ENCODE results near the gene C1RL.
A peak's percentile ranks its signal among the peaks of the same experiment; 100 is the strongest.
"Not testable (repeated sequence)": the region's sequence is repeated elsewhere in the genome, so short reads cannot be mapped to it uniquely, and the experiment has no call there.

The C1RL gene

DNA sequence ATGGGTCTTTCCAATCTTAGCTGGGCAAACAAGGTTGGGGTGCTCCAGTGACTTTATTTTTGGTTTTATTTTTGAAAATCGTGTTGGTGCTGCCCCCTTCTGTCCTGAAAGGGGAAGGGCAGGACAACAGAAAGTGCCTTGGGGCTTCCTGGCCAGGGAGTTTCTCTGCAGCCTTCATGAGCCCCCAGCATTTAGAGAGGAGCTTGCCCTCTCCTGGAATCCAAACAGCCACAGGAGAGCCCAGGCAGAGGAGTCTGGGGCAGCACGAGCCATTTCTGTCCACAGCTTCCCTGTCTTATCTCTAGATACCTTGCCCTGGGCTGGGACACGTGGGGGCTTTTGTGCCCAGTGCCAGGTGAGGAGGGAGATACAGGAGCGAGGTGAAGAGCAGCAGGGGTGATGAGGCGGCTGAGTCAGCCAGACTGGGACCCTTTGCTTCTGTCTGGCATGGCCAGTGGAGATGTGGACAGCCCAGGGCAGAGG is 4.4 kb upstream of the C1RL start:
- DNase-seq: peak; percentile 42 to 46

DNA sequence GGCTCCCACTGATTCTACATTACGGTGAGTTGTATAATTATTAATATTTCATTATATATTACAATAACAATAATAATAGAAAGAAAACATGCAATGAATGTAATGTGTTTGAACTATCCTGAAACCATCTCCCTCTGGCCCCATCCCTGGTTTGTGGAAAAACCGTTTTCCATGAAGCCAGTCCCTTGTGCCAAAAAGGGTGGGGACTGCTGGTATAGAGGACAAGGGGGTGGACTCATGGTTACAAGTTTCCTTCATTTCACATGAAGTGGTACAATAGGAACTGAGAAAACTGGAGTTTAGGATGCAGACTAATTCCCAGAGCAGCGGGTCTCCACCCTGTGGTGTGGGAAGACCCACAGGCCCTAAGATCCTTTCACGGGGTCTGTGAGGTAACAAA is 3.0 kb upstream of the C1RL start:
- DNase-seq: no peak

DNA sequence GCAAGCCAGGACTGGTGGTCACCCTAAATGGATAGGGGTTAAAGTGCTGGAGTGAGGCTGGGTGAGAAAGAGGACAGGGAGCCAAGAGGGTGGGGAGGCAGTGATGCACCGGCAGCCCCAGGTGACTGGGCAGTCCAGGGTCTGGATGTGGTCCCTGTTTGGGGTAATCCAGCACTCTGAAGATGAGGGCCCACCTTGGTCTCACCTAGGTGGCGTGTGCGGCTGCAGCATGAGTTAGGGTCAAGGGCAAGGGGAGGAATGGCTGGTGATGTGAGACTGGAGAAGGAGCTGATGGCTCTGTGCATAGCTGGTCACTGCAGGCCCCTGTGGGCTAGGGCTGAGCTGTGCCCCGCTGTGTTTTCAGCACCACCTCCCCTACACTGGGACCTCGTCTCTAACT is 1.6 kb upstream of the C1RL start:
- no peak for DNase-seq

GRCh38 chr12:7109572-7109920 is 532 bp upstream of the C1RL start:
- DNase-seq: no peak

DNA sequence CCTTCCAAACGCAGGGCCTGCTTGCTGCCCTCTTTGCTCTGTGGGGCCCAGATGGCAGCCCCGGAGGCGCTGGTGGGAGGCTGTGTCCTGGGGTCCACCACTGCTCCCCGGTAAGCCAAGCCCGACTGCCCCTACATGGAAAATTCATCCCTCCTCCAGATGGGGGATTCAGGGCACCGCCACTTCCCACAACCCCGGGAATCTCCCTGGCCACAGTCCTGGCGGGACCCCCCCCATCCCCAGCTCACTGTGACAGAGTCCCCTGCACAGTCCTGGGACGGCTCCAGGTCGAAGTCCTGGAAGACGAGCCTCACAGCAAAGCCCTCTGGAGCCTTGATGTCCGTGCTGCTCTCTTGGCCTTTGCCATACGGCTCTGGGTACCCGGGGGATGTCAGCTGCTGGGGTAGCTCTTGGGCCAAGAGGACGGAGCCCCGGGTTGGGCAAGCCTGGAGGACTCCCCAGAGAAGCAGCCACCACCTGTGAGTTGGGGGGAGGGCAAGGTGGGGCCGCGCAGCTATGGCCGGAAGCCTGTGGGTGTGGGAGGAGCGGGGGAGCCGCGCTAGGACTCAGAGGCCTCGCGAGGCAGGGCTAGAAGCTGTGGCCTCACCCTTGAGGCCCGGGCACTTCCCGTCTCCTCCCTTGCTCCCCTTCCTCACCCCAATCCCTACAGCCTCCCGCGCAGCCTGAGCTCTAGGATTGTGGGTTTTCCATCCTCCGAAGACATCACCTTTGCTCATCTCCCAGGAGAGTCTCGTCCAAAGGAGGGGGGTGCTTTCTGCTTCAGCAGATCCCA is 815 bp downstream of the C1RL start:
- DNase-seq: peak; percentile 85 to 87

DNA sequence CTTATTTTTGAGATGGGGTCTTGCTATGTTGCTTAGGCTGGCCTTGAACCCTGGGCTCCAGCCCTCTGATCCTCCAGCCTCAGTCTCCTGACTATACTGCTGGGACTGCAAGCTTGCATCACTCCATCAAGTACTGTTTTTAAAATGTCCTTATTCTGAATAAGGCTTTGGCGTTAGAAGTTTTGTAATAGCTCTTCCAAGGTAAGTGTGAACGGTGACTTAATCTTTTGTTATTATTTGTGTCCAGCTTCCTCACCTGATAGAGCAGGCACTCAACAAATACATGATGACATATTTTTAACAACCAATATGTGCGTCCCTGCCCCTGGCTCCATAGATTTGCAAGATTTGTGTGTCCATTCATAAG is 1.4 kb downstream of the C1RL start:
- no peak for DNase-seq

GRCh38 chr12:7107181-7107580 is 1.8 kb downstream of the C1RL start:
- not testable (repeated sequence) for DNase-seq

- no peak for DNase-seq
These were observed 2.9 kb downstream of the C1RL start for GRCh38 chr12:7106082-7106481.

DNA sequence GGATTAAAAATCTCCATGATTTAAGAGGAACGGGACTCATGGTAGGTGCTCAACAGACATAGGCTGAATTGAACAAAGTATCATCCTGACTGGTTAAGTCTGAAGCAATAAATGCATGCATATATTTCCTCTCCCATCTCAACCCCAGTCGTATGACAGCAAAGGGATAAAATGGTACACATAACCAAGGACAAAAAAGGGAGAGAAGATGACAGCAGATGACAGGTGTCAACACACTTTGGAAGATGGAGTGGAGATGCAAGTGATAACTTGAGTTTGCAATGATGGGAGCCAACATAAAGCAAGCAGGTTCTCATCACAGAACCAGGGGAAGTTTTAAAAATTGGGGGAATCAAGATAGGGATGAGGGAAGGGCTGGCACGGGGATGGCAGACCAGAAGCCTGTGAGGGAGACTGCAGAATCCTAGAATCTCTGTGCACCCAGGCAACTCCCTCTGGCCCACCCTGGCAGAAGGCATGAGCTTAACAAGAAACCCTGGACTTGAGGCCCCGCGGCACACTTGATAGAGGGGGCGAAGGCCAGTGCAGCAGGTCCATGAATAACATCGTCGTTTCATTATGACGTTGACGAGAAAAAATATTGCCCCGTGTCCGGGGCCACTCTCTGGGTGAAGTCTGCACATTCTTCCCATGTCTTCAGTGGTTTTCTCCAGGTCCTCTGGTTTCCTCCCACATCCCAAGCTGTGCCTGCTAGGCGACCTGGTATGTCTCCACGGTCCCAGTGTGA is 5.0 kb downstream of the C1RL start:
- DNase-seq: no peak

DNA sequence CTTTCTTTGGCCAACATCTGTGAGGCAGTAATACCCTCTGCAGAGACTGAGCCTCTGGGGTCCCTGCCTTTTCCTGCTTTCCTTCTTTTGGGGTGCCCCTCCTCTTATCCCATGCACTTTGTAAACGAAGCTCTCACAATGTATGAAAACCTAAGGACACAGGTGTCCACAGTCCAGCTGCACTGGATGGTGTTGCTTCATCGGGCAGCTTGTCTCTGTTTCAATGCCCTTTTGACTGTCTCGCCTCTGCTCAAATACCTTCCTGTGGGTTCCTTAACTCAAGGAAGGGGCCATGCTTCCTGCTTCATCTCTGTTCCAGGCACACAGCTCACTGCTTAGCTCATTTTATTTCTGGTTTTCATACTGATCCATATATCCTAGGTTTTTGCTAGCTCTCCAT is 6.4 kb downstream of the C1RL start:
- DNase-seq: no peak

DNA sequence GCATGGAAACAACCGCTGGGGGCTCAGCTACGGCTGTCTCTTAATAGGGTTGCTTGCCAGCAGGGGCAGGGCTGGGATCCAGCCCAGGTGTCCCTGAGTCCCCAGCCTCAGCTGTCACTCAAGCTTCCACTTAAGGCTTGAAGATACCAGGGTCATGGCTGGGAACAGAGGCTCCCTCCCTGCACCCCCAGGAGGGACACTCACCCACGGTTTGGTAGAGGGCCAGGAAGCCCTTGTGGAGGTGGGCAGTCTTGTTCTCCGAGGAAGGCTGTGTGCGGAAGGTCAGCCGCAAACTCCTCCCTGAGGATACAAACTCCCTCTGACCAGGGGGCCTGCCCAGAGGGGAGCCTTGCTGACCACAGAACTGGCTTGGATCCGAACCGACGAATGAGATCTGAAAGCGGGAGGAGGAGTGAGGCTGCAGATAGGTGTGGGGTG is 7.3 kb downstream of the C1RL start:
- DNase-seq: no peak

- no peak for DNase-seq
These were observed 7.8 kb downstream of the C1RL start for GRCh38 chr12:7101047-7101693.

GRCh38 chr12:7100239-7100638 is 8.8 kb downstream of the C1RL start:
- no peak for DNase-seq

- DNase-seq: no peak
These were observed 9.6 kb downstream of the C1RL start for GRCh38 chr12:7099290-7099996.

- no peak for DNase-seq
These were observed 12.0 kb downstream of the C1RL start for GRCh38 chr12:7096979-7097378.

DNA sequence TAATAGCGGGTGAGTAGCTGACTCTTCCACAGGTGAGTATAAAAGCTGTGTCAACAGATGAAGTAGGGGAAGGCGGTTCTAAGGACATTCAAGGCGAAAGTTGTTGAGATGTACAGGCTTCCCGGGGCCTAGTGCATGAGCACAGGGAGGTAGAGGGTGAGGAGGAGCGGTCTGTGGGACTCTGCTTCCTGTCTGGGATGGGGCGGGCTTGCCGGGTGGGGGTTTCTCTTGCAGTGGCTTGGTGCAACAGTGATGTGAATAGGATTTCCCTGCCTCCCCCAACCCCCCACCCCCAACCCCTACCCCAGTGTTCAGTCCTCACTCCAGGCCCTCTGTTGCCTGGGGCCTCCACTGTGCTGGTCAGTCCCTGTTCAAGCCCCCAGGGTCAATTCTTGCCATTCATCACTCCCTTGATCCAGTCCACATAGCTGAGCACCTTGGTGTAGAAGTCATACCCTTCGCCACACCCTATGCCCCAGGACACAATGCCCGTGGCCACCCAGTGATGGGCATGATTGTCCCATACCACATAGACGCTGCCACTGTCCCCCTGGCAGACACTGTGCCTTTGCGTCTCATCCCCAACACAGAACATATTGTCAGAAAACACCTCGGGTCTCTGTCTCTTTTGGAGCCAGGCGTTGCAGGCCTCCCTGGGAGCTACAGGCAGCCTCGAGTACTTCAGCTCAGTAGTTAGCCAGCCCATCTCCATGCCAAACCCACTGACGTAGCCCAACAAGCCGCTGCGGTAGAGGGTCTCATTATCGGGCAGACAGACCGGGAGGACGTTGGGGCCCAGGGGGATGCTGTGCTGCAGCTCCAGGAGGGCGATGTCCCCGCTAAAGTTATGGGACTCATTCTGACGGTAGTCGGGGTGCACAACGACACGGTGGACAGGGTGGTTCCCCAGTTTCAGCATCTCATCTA is 12.7 kb downstream of the C1RL start:
- DNase-seq: no peak

GRCh38 chr12:7093892-7094291 is 15.1 kb downstream of the C1RL start:
- no peak for DNase-seq

GRCh38 chr12:7093486-7093885 is 15.5 kb downstream of the C1RL start:
- no peak for DNase-seq

GRCh38 chr12:7092986-7093460 is 16.0 kb downstream of the C1RL start:
- no peak for DNase-seq

DNA sequence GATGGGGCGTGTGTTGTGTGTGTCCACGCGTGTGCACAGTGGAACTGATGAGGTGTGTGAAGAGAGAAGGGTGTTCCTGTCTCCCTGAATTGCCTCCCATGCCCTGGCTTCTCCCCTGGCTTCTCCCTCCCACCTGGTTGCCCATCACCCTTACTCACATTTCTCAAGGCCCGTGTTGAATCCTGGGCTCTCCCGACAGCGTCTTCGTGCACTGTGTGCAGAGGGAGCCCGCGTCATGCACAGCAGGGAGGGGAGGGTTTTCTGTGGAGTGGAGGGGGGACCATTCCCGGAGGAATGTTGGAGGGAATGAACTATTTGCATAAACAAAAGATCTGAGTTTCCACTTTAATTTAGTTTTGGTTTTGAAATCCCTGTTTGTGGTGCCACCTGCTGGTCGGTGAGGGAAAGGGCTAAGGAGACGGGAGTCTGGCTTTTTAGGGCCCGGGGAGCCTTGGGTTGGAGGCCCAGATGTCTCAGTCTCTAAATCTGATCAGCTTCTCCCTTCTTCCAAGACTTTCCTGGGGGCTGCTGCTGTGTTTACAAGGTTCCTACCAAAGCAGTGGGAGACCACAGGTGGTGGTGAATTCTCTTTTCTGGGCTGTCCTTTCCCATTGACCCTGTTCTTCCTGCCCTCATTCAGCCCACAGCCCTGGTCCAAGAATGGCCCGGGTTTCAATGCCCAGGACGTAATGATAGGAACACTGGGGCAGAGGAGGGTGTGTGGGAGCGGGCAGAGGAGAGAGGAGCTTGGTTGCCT is 16.6 kb downstream of the C1RL start, which contains the start of gene C1R:
C1R (minus strand) TSS at position 217 of the 757 bp plus-strand sequence; CDS start at position 160, 57 bp downstream.
- DNase-seq: peak; percentile 79 to 82

- peak in 1 of 2 experiments; percentile 23 for DNase-seq
These were observed 17.3 kb downstream of the C1RL start for GRCh38 chr12:7091660-7092228.
